DMS79 treated with DMSO at 0.1 percent for 48 hours (cell line): ENCODE measurements around the gene SORCS2.

Experiments
- DNase-seq: peaks from one replicate; lab custom pipeline; 2025; lab: John Stamatoyannopoulos, UW

SORCS2 gene

DNA sequence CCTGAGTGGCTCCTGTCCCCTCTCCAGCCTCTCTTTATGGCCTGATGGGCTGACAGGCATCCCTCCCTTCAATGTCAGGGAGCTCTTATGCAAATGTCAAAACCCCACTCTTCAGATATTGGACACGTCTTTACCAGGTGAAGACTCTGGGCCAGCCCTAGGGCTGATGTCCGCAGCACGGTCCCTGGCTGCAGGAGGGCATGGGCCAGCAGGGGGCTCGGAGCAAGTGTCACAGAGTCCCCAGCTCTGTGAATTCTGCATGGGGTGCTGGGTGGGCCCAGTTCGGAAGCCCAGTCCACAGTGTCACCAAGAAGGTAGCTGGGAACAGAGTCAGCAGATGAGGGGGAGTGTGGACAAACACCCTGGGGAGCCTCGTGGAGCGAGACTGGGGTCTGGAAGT lies 282.0 kb downstream of the SORCS2 start:
- no peak for DNase-seq

DNA sequence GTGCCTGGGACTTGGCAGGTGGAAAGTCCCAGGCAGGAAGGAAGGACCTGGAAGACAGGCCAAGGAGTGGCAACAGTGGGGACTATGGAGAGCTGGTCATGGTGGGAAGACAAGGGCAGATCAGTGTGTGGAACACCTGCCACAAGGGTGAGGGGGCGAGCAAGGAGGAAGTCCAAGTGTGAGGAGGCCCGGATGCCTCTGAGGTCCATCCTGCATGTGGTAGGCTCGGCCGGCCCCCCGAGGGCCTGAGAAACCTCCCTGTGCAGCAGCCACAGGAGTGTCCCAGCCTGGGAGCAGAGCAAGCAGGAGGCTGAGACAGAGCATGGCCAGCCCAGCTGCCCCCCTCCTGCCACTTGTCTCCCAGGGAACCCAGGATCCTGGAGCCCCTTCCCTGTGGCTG lies 282.9 kb downstream of the SORCS2 start:
- no peak for DNase-seq

DNA sequence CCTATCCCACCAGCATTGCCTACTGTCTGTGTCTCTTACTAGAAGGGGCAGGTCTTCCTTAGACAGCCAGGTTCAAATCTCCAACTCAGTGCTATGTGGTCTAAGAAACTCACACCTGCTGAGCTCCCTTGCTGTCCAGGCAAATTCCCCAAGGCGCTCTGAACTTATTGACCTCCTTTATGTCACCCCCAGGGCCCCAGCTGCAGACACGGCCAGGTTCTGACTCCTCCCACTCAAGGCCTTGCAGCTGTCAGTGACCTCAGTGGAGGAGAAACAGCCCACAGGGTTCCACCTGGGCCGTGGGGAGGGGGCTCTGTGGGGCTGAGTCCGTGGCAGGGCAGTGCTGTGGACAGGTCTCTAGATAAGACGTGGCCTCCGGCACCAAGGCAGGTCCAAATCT lies 284.5 kb downstream of the SORCS2 start:
- DNase-seq = no peak

DNA sequence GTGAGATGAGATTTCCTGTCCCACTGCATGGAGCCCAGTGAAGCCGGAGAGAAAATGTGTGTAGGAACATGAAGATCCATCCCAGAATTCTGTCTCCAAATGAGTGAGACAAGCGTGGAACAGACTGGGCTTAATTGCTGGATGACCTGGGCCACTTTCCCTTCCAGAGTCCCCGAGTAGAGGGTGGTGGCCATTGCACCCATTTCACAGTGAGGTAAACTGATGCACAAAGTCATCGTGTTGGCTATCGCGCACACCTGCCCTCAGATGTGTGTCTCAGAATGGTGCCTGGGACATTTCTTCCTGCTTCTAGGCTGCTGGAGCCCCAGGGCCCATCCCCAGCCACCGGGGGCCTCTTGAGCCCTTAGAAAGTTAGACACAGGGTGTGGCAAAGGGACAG lies 285.4 kb downstream of the SORCS2 start:
- no peak for DNase-seq

DNA sequence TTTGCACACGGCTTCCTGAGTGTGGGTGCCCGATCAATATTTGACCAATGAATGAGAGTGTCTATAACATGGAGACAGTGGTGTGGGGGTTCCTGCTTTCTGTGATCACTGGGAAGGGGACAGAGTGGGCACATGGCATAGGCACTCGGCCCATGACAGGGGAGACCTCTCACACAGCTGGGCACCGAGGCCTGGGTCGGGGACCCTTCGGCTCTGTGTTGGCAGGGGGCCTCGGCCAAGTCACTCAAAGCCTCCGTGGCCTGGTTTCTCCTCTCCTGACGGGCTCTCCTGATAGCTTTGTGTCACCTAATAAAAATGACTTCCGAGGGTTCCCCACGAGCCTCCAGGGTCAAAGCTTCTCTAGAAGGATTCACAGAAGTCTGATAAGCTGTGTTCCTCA lies 286.3 kb downstream of the SORCS2 start:
- DNase-seq = no peak

DNA sequence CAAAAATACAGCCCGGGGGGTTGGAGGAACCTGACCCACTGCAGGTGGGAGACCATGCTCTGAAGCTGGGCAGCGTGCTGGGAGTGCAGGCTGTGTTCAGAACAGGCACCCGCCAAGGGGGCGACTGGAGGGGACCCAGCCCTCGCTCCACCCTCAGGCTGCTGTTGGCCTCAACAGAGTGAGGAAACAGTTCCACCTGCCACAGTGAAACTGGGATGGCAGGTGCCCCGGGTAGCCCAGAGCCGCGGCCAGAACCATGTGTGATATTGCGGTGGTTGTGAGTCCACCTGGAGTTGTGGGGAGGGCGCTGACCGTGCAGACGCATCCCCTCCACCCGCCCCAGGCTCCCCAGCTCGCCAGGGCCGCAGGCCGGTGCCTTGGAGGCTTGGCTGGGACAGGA lies 288.1 kb downstream of the SORCS2 start:
- no peak for DNase-seq

DNA sequence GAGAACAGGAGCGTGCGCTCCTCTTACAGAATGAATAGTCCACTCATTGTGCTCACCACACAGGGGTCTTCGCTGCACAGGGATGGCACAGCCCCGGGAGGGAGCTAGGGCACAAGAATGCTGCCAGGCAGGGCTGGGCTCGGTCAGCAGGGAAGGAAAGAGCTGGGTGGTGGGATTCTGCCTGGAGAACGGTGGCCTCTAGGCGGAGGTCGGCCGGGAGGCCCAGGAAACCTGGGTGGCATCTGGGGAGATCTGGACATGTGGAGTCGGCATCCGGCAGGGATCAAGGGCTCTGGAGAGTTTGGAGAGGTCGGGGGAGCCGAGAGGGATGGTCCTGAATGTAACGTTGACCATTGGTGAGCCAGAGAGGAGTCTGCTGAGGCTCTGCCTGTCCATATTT lies 288.9 kb downstream of the SORCS2 start:
- no peak for DNase-seq

DNA sequence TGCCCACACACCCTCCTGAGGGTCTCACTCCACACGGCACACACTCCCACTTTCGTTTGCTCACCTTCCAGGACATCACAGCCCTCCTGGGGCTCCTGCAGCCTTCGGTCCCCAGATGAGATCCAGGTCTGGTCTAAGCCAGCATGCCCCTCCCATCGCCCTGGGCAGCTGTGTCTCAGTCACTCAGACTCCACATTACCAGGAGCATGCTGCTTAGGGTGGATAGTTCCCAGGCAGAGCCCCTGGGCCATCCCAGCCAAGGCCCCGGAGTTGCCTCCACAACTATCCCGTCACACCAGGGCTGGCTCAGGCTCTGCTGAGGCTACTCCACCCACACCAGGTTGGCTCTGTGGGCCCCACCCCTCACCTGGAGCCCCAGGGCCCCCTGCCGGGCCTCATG lies 292.8 kb downstream of the SORCS2 start:
- DNase-seq = no peak

DNA sequence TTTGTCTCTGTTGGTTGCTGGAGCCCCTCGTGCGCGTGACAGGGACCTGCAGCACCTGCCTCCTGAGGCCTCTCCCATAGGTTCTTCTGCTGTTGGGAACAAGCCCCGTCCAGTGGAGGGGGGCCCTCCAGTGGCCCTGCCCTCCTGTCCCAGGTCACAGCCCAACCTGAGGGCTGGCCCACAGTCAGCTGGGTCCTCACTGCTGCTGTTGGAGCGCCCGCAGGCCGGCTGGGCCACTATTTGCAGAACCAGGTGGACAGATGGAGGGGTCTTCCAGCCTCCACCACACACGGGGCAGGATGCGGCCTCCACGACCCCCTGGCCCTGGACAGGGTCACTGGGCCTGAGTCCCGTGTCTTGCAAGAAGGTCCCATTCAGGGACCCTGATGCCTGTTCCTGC lies 293.8 kb downstream of the SORCS2 start:
- no peak for DNase-seq

DNA sequence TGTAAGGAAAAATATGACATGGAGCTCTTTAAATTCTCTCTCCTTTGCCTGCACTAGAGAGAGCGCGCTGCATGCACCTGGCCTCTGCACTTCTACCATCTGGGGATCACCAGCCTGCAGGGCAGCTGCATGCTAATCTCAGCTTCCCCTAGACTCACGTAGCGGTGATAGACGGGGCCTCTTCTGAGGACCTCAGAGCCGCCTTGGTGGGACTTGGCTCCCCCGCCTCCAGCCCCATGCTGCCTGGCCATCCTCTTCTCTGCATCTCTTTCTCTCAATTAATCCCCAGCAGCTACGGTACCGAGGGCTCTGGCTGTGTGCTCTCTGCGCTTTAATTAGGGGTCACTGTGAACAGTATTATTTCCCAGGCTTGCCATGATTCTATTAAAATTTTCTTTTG lies 295.2 kb downstream of the SORCS2 start:
- peak; percentile 29 for DNase-seq

DNA sequence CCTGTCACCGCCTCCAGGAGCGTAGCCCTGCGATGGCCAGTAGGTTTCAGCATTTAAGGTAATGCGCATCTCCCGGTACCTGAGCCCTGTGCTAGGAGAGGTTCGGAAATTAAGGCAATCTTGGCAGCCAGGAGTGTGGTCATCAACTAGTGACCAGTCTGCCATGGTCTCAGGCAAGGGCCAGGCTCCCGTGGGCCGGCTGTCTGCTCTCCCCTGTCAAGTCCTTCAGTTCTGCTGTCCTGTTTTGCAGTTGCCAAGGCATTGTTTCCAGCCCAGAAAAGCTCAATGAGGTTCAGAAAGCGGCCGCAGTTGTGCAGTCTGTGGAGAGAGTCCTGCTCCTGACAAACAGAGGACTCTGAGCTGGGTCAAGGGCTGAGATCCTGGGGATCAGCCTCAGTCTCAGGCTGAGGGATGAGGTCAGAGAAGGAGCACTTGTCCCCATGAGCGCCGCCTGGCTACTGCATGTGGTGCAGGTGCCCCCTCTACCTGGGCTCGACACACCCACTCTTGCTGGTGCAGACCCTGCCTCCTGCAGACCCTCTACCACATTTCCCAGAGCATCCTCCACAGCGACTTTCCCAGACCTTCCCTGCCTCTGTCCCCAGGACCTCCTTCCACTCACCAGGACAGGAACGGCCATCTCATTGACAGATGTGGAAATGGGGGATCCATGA lies 295.8 kb downstream of the SORCS2 start:
- no peak for DNase-seq

DNA sequence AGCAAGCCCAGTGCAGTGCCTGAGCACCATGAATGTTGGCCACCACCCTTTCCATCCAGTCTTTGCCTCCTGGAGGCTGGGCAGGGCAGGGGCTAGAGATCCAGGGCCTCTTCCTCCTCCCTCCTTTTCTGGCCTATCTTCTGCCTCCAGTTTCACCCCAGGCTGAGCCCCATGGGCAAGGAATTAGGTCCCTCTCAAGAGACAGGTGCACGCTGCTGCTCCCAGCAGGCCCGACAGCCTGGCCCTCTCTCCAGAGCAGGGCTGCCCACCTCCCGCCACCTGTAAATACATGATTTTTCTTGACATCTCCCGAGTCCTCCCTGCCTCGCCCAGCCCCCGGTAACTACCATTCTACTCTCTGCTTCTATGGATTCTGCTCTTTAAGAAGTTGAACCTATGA lies 299.6 kb downstream of the SORCS2 start:
- DNase-seq = no peak

DNA sequence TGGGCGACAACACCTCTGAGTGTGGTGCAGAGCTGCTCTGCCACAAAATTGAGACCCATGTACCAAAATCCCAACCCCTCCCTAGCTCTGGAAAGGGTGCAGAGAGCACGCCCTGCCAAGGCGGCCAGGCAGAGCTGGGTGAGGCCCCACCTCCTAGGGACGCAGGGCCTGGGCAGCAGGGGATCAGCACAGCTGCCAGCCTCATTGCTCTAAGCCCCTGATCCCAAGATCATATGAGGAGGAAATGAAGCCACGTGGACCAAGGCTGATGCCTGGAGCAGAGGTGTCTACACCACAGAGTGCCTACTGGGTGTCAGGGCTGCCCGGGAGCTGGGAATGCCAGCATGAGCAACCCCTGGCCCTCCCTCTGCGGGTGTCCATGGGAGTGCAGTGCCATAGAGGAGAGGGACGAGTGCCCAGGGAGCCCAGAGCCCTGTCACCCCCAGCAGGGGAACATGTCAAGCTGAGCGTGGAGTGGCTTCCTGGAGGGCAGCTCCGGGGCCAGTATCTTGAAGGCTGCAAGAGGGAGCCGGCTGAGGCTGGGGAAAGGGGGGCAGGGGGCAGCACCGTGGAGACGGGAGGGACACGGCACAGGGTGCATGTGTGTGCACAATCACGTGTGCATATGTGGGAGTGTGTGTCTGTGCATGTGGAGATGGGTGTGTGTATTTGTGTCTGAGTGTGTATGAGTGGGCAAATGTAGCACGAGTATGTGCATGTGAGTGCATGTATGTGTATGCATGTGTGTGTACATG lies 306.3 kb downstream of the SORCS2 start:
- no peak for DNase-seq

DNA sequence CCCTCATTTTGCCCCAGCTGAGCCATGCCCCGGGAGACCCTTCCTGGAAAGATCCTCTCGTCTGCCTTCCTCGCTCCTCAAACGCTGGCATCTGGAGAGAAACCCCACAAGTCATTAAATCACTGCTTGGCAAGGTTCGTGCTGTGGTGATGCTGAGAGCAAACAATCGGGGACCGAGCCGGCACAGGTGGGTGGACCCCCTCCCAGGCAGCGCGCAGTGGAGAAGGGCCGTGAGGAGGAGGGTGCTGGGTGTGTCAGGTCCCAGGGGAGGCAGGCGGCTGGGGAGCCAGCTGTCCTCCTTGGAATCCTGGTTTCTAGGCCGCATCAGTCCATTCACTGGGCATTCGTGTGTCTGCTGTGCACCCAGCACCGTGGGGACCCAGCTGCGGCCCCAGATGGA lies 307.3 kb downstream of the SORCS2 start:
- no peak for DNase-seq

DNA sequence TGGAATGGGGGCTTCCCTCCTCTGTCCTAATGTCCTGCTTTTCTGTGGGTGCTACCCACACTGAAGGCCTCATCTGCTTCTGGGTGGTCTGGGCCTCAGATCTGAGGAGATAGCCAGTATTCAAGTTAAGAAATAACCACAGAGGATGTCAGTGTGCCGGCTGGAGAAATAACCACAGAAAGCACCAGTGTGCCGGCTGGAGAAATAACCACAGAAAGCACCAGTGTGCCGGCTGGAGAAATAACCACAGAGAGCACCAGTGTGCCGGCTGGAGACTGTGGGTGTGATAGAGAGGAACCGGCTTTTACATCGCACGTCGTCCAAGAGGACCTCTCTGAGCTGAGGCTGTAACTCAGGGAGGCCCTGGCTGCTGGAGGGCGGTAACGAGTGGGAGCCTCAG lies 308.1 kb downstream of the SORCS2 start:
- DNase-seq = no peak

DNA sequence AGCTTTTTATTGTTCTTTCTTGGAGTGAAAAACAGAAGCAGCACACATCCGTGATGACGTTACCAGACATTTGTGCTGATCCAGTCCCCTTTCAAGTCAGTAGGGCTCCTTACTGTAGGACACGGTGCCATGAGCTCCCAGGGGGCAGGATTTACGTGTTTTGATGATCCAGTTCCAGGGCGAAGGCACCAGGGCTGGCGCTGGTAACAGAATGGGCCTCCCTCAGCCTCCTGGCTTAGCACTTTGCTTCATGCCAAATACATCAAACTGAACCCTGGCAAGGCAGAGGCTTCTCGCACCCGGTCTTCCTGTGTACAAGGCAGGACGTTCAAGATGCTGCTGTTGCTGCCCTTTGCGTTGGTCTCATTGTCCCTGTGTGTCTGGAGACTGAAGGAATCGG lies 309.0 kb downstream of the SORCS2 start:
- DNase-seq = no peak

DNA sequence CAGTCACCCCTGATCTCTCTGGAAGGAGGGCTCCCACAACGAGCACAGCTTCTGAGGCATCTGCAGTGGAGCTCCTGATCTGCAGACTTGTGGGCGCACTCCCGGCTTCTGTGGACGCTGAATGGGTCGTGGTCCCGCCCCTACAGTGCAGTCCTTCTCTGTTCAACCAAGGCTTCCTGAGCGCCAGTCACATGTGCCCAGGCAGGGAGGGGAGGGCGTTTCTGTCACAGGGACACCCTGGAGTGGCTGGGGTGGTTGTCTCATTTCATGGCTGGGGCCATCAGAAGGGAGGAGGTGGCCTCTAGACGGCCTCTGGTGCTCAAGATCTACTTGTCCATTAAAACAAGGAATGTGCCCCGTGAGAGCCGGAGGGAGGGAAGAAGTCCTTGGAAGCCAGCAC lies 309.5 kb downstream of the SORCS2 start:
- no peak for DNase-seq

DNA sequence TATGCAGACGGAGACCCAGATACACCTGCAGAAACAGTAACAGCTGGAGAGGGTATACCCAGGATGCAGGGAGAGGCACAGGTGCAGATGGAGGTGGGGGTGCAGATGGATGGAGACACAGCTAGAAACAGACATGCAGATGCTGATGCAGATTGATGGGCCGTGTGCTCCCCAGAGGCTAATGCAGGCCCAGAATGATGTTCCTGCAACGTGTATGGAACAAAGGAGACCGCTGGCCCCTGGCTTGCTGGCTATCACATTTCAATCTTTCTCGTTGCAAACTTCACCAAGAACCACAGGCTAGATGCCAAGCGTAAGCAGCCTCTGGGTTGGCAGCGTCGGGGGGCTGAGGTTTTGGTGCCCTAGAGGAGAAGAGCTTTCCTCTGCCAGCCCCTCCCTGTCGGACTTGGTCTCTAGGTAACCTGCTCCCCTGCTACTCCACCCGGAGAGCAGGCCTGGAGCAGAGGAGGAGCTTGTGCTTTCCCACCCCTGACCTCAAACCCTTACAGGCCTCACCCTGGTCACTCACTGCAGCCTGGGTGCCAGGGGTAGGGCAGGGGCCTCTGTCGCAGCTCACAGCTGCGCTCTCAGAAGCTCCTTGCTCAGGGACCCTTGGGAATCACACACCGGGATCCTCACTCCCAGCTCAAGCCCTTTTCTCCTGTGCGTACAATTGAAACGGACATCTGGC lies 311.4 kb downstream of the SORCS2 start:
- no peak for DNase-seq

DNA sequence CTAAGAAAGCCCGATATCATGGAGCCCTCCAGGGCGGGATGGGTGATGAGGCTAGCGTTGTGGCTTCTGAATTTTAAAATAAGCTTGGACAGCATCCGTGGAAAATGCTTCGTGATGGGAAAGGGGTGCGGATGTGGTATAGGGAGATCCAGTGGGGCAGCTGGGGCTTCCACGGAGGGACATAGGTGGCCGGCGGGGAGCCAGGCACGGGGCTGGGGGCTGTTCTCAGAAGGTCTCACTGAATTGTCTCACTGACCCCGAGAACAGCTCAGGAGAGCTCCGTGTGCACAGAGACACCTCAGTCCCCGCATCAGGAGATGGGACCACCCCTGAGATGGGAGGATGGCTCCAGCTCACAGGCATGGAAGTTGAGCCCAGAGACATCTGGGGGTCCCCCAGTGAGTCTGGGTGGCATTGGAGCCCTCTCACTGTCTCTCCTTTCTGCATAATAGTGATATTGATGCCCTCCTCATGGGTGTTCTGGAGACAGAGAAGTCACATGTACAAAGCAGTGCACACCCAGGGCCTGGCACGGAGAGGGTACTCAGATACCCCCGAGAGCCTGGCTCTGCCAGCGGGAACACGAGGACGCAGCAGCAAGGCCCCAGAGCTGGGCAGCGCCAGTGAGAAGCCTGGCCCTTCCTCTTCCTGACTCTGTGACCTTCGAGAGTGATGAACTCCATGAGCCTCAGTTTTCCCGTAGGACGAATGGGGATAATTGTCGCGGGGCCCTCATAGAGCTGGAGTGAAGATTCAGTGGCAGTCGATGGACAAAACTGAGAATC lies 313.0 kb downstream of the SORCS2 start:
- DNase-seq = no peak

DNA sequence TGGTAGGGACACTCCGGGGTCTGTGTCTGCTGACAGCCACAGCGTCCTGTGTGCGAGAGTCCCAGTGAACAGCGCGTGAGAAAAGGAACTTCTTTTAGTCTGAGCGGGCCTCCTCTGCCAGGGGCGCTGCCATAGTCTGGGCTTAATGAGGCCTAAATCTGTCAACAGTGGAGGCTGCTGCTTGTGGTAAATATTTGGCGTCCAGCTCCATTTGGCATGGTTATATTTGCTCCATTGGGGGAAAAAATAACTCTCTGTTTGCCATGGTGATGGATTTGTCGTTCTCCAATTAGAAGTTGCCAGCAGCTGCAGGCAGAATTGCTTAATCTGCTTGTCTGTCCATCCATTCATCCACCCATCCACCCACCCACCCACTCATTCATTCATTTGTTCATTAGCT lies 313.8 kb downstream of the SORCS2 start:
- DNase-seq = no peak

DNA sequence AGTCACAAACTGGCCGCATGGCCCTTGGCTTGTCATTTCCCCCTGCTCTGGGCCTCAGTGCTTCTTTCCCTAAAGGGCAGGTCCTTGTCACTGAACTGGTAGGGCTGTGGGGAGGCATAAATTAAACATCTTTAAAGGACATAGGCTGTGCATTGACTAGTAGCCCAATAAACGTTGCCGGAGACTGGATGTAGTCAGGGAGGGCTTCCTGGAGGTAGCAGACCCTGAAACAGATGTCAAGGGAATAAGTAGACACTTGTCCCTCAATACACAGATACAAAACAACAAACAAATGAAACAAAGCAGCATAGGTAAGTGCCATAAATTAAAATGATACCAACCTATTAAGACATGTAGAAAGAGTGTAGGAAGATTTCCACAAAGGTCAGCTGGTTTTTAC lies 314.2 kb downstream of the SORCS2 start:
- no peak for DNase-seq

DNA sequence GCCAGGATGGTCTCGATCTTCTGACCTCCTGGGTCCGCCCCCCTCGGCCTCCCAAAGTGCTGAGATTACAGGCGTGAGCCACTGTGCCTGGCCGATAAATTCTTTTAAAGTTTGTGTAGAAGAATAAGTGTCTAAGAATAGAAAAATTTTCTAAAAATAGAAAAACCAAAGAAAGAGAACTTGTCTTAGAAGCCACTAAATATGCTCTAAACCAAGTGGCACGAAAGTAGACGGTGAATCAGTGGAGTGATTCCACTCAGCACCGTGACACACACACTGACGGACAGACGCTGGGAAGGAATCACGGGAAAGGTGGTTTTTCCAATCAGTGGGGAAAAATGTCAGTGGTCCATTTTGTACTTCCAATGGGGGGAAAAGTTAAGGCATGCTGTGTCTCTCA lies 315.0 kb downstream of the SORCS2 start:
- no peak for DNase-seq

DNA sequence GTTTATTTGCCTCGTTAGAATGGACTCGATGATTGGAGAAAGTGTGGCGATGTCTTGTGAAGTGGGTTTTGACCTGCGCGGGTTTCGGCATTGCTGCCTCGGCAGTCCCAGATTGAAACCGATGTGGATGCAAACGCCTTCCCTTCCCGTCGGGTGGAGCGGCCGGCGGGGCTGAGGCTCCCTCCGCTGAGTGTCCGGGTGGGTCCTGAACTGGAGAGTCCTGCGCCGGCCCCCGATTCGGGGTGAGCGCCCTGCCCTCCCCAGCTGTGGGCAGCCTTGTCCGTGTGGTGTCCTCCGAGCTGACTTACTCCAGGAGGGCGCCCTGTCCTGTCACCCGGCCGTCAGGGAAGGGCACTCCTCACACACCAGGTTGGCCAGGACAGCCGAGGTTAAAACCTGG lies 317.7 kb downstream of the SORCS2 start:
- no peak for DNase-seq
